COLO829 (cell line): Measurements from ENCODE around the gene GALR3.

Experiments used
- DNase-seq: peaks from one replicate; pipeline ENCODE4 v3.0.0; 2012; ENCODE audit warnings: low spot score

GALR3 gene

GRCh38 chr22:37803639-37804351, 19.4 kb upstream of the GALR3 start:
- DNase-seq: no peak

DNA sequence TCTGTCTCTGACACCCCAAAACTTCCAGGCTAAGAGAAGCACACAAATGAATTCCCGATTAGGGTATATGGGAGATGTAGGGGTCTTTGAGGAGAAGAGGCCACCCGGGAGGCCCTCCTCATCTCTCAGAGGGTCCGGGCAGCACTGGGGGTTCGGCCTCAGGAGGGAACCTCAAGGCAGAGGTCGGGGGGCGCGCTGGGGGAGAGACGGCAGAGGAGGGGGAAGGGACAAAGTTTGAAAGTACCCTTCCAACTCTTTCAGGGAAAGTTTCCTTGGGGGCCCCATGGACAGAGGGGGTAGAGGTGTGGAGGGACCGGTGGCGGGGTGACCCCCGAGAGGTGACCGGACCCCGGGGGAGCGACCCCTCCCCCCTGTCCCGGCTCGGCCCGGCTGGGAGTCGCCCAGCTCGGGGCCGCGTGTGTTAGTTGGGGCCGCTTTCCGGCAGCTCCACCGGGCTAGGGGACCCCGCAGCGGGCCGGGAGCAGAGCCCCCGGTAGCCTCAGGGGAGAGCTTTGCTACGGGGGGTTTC, 18.8 kb upstream of the GALR3 start:
- DNase-seq: no peak

- DNase-seq: peak; percentile 78
Measured at GRCh38 chr22:37804881-37805809, 18.0 kb upstream of the GALR3 start.

GRCh38 chr22:37805810-37806277, 17.3 kb upstream of the GALR3 start:
- no peak for DNase-seq

GRCh38 chr22:37806409-37807333, 16.5 kb upstream of the GALR3 start:
- no peak for DNase-seq

DNA sequence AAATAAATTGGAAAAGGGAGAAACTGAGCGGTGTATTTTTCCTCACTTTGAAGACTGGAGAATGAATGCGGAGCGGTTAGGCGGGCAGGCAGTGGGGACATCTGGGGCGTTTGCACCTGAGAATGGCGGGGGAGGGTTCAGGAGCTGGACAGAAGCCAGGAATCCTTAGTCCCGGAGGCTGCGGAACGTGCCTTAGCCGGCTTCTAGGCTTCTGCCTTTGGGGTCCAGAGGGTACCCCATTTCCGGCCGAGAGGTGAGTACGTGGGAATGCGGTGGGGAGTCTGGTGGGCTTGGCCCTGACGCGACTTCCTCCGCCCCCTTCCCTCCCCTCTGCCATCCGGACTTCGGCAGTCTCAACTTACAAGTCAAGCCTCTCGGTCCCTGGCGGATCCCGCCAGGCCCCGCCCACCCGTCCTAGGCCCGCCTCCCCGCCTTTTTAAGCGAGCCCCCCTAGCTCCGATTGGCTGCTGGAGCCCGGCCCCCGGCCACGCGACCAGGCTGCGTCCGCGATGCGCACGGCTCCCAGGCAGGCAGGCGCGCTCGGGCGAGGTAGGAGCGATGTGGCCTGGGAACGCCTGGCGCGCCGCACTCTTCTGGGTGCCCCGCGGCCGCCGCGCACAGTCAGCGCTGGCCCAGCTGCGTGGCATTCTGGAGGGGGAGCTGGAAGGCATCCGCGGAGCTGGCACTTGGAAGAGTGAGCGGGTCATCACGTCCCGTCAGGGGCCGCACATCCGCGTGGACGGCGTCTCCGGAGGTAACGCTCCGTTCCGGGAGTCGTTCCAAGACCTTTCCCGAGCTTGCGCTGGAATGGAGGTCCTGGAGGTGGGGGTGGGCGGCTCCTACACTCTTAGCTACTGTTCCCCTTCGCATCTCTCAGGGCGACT, 15.5 kb upstream of the GALR3 start, which contains the start of gene GCAT:
Gene GCAT, plus strand, starts transcription at position 525 of the 884 bp plus-strand sequence. Its CDS starts 34 bp downstream, at position 559.
- DNase-seq: peak; percentile 98

DNA sequence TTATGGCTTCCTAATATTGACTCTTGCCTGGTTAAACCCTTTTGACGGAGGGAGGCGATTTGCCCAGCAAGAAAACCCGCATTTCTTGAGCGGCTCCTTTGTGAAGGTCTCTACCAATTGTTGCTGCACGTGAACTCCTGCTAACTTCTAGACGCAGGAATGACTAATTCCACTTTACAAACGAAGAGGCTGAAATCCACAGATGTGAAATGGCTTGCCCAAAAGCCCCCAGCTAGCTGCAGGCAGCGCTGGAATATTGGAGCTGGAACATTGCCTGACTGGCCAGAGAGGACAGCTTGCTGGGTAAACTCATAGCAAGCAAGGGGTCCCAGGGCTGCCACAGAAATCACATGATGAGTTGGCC, 14.9 kb upstream of the GALR3 start:
- no peak for DNase-seq

DNA sequence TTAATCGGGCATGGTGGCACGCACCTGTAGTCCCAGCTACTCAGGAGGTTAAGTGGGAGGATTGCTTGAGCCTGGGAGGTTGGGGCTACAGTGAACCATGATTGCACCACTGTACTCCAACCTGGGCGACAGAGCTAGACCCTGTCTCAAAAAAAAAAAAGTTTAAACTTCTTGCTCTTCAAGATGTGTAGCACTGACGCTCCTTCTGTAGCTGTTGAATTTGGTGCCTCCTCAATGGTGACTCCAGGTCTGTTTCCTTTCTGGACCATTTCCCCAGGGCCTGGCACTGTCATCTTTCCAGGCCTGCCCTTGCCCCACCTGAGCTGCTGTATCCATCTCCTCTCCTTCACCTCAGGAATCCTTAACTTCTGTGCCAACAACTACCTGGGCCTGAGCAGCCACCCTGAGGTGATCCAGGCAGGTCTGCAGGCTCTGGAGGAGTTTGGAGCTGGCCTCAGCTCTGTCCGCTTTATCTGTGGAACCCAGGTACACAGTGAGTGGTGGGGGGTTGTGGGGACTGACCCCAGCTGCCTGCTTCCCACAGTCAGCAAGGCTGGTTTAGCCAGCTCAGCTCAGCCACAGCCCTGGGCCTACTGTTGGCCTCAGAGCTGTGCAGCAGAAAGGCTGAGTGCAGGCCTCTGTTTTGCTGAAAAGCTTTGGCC, 13.4 kb upstream of the GALR3 start:
- no peak for DNase-seq

DNA sequence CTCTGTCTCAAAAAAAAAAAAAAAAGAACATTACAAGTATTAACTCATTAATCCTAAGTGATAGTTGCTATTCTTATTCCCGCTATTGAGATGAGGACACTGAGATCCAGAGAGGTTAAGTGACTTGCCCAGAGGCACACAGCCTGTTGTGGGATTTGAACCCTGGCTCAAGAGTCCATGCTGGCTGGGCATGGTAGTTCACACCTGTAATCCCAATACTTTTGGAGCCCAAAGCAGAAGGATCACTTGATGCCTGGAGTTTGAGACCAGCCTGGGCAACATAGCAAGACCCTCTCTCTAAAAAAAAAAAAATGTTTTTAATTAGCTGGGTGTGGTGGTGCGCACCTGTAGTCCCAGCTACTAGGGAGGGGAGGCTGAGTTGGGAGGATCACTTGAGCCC, 11.3 kb upstream of the GALR3 start:
- no peak for DNase-seq

DNA sequence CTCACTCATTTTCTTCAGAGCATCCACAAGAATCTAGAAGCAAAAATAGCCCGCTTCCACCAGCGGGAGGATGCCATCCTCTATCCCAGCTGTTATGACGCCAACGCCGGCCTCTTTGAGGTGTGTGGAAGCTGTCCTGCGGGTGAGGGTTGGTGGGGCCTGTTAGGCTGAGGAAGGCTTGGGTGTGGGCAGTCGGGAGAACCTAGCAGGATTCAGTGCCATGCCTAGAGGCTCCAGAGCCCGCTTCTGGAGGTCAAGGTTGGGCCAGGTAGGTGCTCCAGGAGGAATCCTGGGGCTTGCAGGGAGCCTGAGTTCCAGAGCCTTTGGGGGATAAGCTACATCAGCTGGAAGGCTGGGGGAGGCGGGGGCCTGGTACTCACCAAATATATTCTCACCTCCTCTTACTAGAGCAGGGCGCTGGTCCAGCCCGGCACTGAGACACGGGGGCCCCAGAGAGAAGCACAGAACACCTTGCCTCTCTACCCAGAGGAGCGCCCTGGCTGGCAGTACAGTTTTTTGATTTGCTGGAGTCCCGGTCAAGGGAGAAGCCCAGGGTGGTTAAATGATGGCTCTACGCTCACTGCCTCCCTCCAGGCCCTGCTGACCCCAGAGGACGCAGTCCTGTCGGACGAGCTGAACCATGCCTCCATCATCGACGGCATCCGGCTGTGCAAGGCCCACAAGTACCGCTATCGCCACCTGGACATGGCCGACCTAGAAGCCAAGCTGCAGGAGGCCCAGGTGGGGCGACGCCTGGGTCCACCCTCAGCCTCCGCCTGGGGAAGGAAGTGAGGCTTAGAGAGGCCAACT, 10.1 kb upstream of the GALR3 start:
- DNase-seq: no peak

GRCh38 chr22:37815593-37815992, 7.6 kb upstream of the GALR3 start:
- DNase-seq: no peak

DNA sequence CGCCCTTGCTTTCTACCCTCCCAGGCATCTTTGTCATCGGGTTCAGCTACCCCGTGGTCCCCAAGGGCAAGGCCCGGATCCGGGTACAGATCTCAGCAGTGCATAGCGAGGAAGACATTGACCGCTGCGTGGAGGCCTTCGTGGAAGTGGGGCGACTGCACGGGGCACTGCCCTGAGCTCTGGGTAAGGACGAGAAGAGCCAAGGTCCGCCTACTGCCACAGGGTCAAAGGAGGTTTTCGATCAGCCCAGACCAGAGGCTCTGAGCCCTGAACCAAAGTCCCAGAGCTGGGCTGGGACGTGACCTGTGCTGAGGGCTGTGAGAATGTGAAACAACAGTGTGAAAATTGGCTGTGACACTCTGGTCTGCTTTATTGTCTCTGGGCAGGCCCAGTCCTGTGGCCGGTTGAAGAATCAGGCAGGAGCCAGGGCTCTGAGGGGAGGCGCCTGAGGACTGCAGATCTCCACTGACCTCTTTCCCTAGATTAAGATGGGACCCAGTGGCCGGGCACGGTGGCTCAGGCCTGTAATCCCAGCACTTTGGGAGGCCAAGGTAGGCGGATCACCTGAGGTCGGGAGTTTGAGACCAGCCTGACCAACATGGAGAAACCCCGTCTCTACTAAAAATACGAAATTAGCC, 6.5 kb upstream of the GALR3 start:
- DNase-seq: no peak

DNA sequence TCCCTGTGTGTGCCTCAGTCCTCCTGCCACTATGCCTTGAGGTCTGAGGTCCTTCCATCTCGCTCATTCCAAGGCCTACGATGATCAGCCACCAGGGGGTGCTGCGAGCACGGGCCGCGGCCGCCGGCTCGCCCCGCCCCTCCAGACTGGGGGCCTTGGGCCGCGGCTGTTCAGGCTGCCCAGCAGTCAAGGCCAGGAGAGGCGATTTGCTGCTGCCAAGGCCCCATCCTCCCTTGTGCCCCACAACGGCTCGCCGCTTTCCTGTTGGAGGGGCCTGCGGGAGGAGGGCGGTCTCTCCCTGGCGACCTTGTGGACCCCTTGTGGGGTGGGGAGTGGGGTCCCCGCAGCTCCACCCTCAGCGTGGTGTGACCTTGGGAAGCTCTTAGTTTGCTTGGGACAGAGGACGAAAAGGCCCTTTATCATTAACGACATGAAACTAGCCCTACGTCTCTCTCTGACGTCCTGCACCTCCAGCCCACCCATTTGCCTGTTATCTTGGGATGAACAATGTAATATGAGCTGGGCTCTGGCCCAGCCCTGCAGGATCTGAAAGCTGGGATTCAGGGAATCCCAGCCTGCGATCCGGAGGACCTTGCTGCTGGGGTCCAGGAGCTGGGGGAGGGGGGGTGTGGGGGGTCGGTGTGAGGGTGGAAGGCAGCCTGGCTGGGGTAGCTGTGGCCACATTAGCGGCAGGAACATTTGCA, 5.3 kb upstream of the GALR3 start:
- peak; percentile 87 for DNase-seq

DNA sequence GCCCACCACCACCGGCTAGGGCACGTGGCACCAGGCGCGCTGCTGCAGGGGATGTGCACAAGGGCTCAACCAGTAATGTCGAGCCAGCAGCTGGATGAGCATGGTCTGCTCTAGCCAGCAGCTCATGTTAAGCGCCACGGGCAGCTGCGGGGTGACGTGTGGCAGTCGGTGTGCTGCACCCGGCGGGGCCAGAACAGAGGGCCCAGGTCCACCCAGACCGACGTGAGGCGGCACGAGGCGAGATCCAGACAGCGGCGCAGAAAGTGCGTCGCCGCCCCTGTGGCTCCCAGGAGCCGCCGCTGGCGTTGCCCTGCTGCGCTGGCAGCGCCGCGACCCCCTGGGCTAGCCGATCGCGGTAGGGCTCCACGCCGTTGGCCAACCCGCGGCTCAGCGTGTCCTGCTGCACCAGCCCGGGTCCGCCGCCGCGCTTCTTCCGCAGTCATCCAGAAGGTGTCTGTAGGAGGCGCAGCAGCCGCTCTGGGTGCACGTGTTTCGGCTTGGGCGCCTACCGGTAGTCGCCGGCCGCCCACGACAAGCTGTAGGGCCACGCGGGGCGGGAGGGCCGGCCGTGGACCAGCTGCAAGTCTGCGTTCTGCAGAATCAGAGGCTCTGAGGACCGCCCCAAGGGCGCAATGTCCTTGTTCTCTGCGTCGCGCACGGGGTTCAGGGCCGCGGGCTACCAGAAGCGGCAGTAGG, 4.6 kb upstream of the GALR3 start:
- no peak for DNase-seq

DNA sequence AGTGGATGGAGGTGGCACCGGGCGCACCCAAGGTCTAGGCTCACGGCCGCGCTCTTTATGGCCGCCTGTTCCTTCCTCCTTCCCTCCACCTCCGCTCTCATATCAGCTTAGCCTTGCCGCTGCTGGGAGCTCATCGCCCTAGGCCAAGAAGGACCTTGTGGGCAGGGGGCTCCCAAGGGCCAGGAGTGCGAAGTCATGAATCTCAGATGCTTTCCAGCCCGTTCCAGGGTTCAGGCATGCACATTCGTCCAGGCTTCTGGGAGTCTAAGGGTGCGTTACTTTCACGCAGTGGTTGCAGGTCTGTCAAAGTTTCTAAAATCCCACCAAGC, 4.1 kb upstream of the GALR3 start:
- DNase-seq: no peak

- DNase-seq: no peak
Measured at GRCh38 chr22:37820350-37820749, 2.8 kb upstream of the GALR3 start.

- no peak for DNase-seq
Measured at GRCh38 chr22:37822079-37822833, 926 bp upstream of the GALR3 start.
